DND-41 (cell line): ENCODE results near the gene NCOR1.

Experiments used
- ATAC-seq: fragments of 200-7000 bp; cut with Tn5 transposase; 3 replicates; pipeline ENCODE4 v1.9.1; 2021; ENCODE audit warnings: low read depth; ENCODE audit not compliant: insufficient read depth
- DNase-seq: peaks from one replicate; pipeline ENCODE4 v3.0.0-alpha.2; 2020
- H2AFZ ChIP-seq: 2 replicates; pipeline ENCODE4 v1.6.0; 2012; ENCODE audit warnings: low read depth, low read length
- H3K27ac ChIP-seq: 2 replicates; pipeline ENCODE4 v1.5.1; 2012; ENCODE audit warnings: low read length, inconsistent platforms
- H3K27me3 ChIP-seq: fragments of 200-600 bp; sonication (generic); 2 replicates; pipeline ENCODE4 v1.6.0; 2012; ENCODE audit warnings: low read length, mild to moderate bottlenecking, inconsistent platforms; ENCODE audit not compliant: insufficient read depth, poor library complexity
- H3K36me3 ChIP-seq: 2 replicates; pipeline ENCODE4 v1.5.1; 2012; ENCODE audit warnings: low read length, inconsistent platforms; ENCODE audit not compliant: insufficient read depth
- H3K4me1 ChIP-seq: 2 replicates; pipeline ENCODE4 v1.5.1; 2012; ENCODE audit warnings: mild to moderate bottlenecking, low read length; ENCODE audit not compliant: insufficient read depth
- H3K4me2 ChIP-seq: 2 replicates; pipeline ENCODE4 v1.6.0; 2012; ENCODE audit warnings: mild to moderate bottlenecking, moderate library complexity, low read length, inconsistent platforms; ENCODE audit not compliant: insufficient read depth
- H3K4me3 ChIP-seq, 2 experiments: fragments of 200-600 bp in 1 of 2; shearing (Covaris generic) in 1 of 2; 2 replicates each; pipeline ENCODE4 v1.5.1; 2012 to 2016; ENCODE audit warnings: inconsistent platforms in 2 of 2, low read length in 2 of 2, mild to moderate bottlenecking in 2 of 2, low read depth in 1 of 2, moderate library complexity in 1 of 2
- H3K79me2 ChIP-seq: 2 replicates; pipeline ENCODE4 v1.6.0; 2012; ENCODE audit warnings: low read length, inconsistent platforms; ENCODE audit not compliant: insufficient read depth
- H3K9ac ChIP-seq: 2 replicates; pipeline ENCODE4 v1.6.0; 2012; ENCODE audit warnings: low read depth, mild to moderate bottlenecking, inconsistent platforms, low read length, moderate library complexity
- H3K9me3 ChIP-seq: 2 replicates; pipeline ENCODE4 v1.5.1; 2012; ENCODE audit warnings: low read length, moderate library complexity, mild to moderate bottlenecking, inconsistent platforms; ENCODE audit not compliant: insufficient read depth, severe bottlenecking
- H4K20me1 ChIP-seq: 2 replicates; pipeline ENCODE4 v1.6.0; 2012; ENCODE audit warnings: low read length; ENCODE audit not compliant: insufficient read depth
- EZH2 ChIP-seq: IDR thresholded peaks from 3 replicates; pipeline ENCODE4 v1.6.1; 2012; ENCODE audit warnings: borderline replicate concordance, low read depth, mild to moderate bottlenecking, moderate library complexity, low read length, inconsistent platforms; ENCODE audit not compliant: severe bottlenecking
- TF ChIP-seq, protein P1 (sequence below): IDR thresholded peaks from 2 replicates; pipeline ENCODE4 v1.5.1; 2012; ENCODE audit warnings: borderline replicate concordance, low read length, moderate library complexity, mild to moderate bottlenecking; ENCODE audit not compliant: poor library complexity, severe bottlenecking; ENCODE audit errors: extremely low read depth

NCOR1 gene

DNA sequence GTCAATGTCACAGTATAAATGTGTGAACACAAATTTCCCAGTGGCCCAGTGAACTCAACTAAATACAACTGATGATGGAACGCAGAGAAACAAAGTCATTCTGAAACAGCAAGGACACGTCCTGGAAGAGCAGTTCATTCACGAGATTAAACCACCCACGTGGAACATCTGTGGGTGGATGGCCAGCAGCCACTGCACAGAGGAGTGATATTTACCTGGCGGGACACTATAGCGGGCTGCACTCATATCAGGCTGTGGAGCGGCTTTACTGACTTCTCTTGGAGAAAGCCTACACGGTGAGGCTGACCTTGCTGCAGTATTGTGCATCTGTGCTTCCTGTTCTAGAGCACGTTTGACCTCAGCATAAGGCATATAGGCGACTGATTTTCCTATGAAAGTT, 128.4 kb downstream of the NCOR1 start:
- DNase-seq = no peak
- no peaks in the 10 kb centered on the region for H4K20me1 ChIP-seq
- H3K27me3 ChIP-seq = no peaks in the 10 kb centered on the region
- H3K4me1 ChIP-seq = no peaks in the 10 kb centered on the region
- H3K9ac ChIP-seq = no peak overlapping the region
- TF ChIP-seq EZH2 = no peak
- TF ChIP-seq, protein P1, sequence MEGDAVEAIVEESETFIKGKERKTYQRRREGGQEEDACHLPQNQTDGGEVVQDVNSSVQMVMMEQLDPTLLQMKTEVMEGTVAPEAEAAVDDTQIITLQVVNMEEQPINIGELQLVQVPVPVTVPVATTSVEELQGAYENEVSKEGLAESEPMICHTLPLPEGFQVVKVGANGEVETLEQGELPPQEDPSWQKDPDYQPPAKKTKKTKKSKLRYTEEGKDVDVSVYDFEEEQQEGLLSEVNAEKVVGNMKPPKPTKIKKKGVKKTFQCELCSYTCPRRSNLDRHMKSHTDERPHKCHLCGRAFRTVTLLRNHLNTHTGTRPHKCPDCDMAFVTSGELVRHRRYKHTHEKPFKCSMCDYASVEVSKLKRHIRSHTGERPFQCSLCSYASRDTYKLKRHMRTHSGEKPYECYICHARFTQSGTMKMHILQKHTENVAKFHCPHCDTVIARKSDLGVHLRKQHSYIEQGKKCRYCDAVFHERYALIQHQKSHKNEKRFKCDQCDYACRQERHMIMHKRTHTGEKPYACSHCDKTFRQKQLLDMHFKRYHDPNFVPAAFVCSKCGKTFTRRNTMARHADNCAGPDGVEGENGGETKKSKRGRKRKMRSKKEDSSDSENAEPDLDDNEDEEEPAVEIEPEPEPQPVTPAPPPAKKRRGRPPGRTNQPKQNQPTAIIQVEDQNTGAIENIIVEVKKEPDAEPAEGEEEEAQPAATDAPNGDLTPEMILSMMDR = no peak
- H3K4me3 ChIP-seq = no peak overlapping the region
- H3K27ac ChIP-seq = no peak overlapping the region
- no peak overlapping the region for H2AFZ ChIP-seq
- peaks cover 47% of the 10 kb centered on the region for H3K36me3 ChIP-seq
- H3K9me3 ChIP-seq = no peaks in the 10 kb centered on the region
- no peaks in the 10 kb centered on the region for H3K79me2 ChIP-seq
- ATAC-seq = no peak
- H3K4me2 ChIP-seq = no peak overlapping the region

DNA sequence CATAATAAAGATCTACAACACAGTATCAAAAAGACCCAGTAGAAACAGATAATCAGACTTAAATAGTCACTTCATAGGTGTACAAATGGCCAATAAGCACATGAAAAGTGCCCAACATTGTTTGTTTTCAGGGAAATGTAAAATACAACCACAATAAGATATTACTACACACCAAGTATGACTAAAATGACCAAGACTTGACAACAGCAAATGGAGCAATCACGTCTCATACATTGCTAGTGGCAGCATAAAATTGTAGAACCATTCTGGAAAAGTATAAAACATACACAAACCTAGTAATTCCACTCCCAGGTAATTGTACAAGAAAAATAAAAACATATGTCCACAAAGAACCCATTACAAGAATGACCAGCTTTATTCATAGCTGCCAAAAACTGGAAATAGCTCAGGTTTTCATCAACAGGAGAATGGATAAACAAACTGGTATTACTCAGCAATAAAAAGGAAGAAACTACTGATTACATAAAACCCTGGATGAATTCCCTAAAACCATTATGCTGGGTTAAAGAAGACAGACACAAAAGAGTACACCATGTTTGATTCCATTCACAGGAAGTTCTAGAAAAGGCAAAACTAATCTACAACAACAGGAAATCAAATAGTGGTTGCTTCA, 130.2 kb downstream of the NCOR1 start:
- H2AFZ ChIP-seq = no peak overlapping the region
- DNase-seq = no peak

DNA sequence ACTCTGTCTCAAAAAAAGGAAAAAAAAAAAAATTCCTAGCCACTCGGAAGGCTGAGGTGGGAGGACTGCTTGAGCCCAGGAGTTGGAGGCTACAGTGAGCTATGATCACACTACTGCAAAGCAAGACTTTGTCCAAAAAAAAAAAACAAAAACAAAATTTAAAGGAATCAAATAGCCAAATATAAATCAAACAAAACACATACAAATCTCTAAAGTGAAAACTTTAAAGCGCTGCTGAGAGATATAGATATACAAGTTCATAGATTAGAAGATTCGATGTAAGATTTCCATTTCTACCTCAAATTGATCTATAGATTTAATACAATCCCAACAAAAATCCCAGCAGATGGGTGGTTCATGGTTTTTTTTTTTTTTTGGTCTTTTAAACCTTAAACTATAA, 132.1 kb downstream of the NCOR1 start:
- Histone ChIP-seq H3K4me3 (no peak overlapping the region), H3K79me2 (no peaks in the 10 kb centered on the region), H3K4me1 (no peaks in the 10 kb centered on the region), H3K9ac (no peak overlapping the region), H3K36me3 (peaks cover 57% of the 10 kb centered on the region), H2AFZ (no peak overlapping the region), H4K20me1 (no peaks in the 10 kb centered on the region), H3K27me3 (no peaks in the 10 kb centered on the region), H3K4me2 (no peak overlapping the region), H3K27ac (no peak overlapping the region), H3K9me3 (no peaks in the 10 kb centered on the region)
- TF ChIP-seq, protein P1 = no peak
- TF ChIP-seq EZH2 = no peak
- no peak for ATAC-seq
- no peak for DNase-seq

More for the DNA sequence above, 130.2 kb downstream of the NCOR1 start:
- H3K9me3 ChIP-seq = no peaks in the 10 kb centered on the region
- no peak overlapping the region for H3K4me3 ChIP-seq
- H3K4me2 ChIP-seq = no peak overlapping the region
- H3K9ac ChIP-seq = no peak overlapping the region
- H3K36me3 ChIP-seq = peaks cover 43% of the 10 kb centered on the region
- H3K27ac ChIP-seq = no peak overlapping the region
- no peaks in the 10 kb centered on the region for H3K4me1 ChIP-seq
- no peaks in the 10 kb centered on the region for H4K20me1 ChIP-seq
- ATAC-seq = no peak
- H3K27me3 ChIP-seq = no peaks in the 10 kb centered on the region
- TF ChIP-seq, protein P1 = no peak
- no peaks in the 10 kb centered on the region for H3K79me2 ChIP-seq
